Caki2 (cell line): ENCODE results near the gene GTF3C1. TPM values are rescaled to one million over a fixed set of nuclear protein-coding genes. Genes with fewer than 3 reads are reported as not detected.

Source experiments
- DNase-seq: peaks from one replicate; pipeline ENCODE4 v3.0.0-alpha.2; 2015; ENCODE audit warnings: low read depth
- in situ Hi-C: cut with HindIII; loops from 2 replicates; pipeline ENCODE4 v1.10.0; 2016; ENCODE audit warnings: low sequenced_read_pairs, low pct_unique_long_range_greater_than_20kb, mixed read lengths
- total RNA-seq: library from RNA; depleted of rRNA; stranded (reverse); fragments of >200 nt; shearing (Covaris generic); gene quantifications from 2 replicates; pipeline ENCODE4 v1.2.3, GENCODE V29; 2014; ENCODE audit warnings: low replicate concordance; rRNA removed

GTF3C1 gene
- total RNA-seq, 1 experiment from 2014 or later: 65.3 TPM

DNA sequence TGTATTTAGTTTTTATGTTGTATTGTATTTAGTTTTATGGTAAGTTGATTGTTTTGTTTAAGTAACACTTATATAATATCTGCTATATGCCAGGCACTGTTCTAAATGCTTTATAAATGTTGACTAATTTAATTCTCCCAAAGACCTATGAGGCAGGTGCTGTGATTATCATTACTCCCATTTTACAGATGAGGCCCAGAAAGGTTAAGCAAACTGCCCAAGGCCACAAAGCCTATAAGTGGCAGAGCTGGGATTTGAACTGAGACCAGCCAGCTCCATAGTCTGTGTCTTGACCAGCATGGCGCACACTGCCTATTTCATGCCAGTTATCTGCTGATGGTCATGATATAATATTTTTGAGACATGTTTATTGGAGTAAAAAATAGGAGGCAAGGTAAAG, 123.8 kb downstream of the GTF3C1 start:
- no peak for DNase-seq
- in situ Hi-C loops: no loop called here

DNA sequence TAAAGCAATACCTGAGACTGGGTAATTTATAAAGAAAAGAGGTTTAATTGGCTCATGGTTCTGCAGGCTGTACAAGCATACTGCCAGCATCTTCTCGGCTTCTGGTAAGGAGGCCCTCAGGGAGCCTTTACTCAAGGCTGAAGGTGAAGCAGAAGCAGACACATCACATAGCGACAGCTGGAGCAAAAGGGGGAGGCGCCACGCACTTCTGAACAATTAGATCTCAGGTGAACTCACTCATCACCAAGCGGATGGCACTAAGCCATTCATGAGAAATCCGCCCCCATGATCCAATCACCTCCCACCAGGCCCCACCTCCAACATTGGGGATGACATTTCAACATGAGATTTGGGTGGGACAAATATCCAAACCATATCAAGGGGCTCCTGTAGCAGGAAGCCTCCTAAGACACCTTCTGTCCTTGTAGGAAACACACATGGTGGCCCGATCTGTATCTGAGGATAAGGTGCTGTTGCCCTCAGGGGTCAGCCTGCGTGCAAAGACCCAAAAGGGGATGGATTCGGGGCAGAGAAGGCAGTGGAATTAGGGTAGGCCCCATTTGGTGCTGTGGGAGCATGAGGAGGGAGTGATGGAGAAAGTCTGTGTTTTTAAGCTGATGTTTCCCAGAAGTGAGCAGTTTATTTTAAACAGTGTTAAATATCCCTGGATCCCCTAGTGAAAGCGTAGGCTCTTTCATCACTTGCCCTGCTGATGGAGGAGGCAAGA, 124.8 kb downstream of the GTF3C1 start:
- in situ Hi-C loops: no loop called here
- DNase-seq: no peak

GRCh38 chr16:27421961-27422740, 127.6 kb downstream of the GTF3C1 start:
- no peak for DNase-seq
- in situ Hi-C loops: no loop called here

- DNase-seq: no peak
- in situ Hi-C loops: no loop called here
Observed at GRCh38 chr16:27417047-27417671, 132.6 kb downstream of the GTF3C1 start.

- DNase-seq: no peak
- in situ Hi-C loops: no loop called here
Observed at GRCh38 chr16:27414788-27415431, 134.8 kb downstream of the GTF3C1 start.

GRCh38 chr16:27413956-27414355, 135.8 kb downstream of the GTF3C1 start:
- in situ Hi-C loops: no loop called here
- DNase-seq: no peak

DNA sequence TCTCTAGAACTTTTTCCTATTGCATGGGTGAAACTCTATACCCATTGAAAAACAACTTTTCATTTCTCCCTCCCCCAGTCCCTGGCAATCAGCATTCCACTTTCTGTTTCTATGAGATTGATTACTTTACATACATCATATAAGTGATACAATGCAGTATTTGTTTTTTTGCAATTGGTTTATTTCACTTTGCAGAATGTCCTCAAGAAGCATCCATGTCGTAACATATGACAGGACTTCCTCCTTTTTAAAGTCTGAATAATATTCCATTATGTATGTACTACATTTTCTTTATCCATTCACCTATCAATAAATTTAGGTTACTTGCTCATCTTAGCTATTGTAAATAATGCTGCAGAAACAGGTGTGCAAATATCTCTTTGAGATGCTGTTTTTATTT, 139.0 kb downstream of the GTF3C1 start:
- in situ Hi-C loops: no loop called here
- no peak for DNase-seq

Other genes with a start within 250 kb of the GTF3C1 start
- gene IL4R, start 235.9 kb downstream of the GTF3C1 start, total RNA-seq: 14.9 and 26.0 TPM in 2 replicates
- 0.55 and 1.4 TPM in 2 replicates for gene IL21R, start 147.7 kb downstream of the GTF3C1 start, total RNA-seq
- 8.7 and 17.1 TPM in 2 replicates for gene KATNIP, start 231 bp upstream of the GTF3C1 start, total RNA-seq